Astrocyte of the cerebellum (primary cell): ENCODE results near the gene BRD4.

ENCODE experiments used
- DNase-seq: peaks from one replicate; pipeline ENCODE4 v3.0.0-alpha.2; 2011; ENCODE audit warnings: low read depth
- H3K4me3 ChIP-seq: 2 replicates; pipeline ENCODE4 v1.5.1; 2011; ENCODE audit warnings: mild to moderate bottlenecking, low read depth, low read length, moderate library complexity
- CTCF ChIP-seq: IDR thresholded peaks from 2 replicates; pipeline ENCODE4 v1.5.1; 2012; ENCODE audit warnings: low read length, low read depth, moderate library complexity, mild to moderate bottlenecking; ENCODE audit errors: missing control alignments
- in situ Hi-C: cut with HindIII; loops from 2 replicates; pipeline ENCODE4 v1.10.0; 2017; ENCODE audit warnings: low sequenced_read_pairs

Gene BRD4

GRCh38 chr19:15265214-15265849 lies 67.0 kb downstream of the BRD4 start:
- no peak for DNase-seq
- in situ Hi-C loops = no loop called here
- no peak for TF ChIP-seq CTCF
- no peak overlapping the region for H3K4me3 ChIP-seq

GRCh38 chr19:15264933-15265206 lies 67.5 kb downstream of the BRD4 start:
- no peak overlapping the region for H3K4me3 ChIP-seq
- no peak for TF ChIP-seq CTCF
- no peak for DNase-seq
- in situ Hi-C loops = no loop called here

GRCh38 chr19:15264061-15264932 lies 68.0 kb downstream of the BRD4 start:
- in situ Hi-C loops = no loop called here
- no peak for DNase-seq
- peak; percentile 78 for TF ChIP-seq CTCF
- H3K4me3 ChIP-seq = no peak overlapping the region

GRCh38 chr19:15263361-15263985 lies 68.9 kb downstream of the BRD4 start:
- no peak for TF ChIP-seq CTCF
- in situ Hi-C loops = no loop called here
- DNase-seq = no peak
- no peak overlapping the region for H3K4me3 ChIP-seq

- H3K4me3 ChIP-seq = no peak overlapping the region
- no peak for DNase-seq
- in situ Hi-C loops = no loop called here
- no peak for TF ChIP-seq CTCF
These were observed 70.3 kb downstream of the BRD4 start for GRCh38 chr19:15262011-15262410.

GRCh38 chr19:15260939-15261338 lies 71.4 kb downstream of the BRD4 start:
- in situ Hi-C loops = no loop called here
- DNase-seq = no peak
- peak; percentile 40 for TF ChIP-seq CTCF
- H3K4me3 ChIP-seq = no peak overlapping the region
